ENCODE results near the gene PNLIPRP3. TPM values are rescaled to one million over a fixed set of nuclear protein-coding genes. Genes with fewer than 3 reads are reported as not detected.

Gene PNLIPRP3
- total and polyA plus RNA-seq, 7 experiments from 2014 or later: not detected

GRCh38 chr10:116490028-116490662 is 62.5 kb downstream of the PNLIPRP3 start:
- ChIA-PET POLR2A (no interaction called here), CTCF (no interaction called here)
- Histone ChIP-seq H3K36me3 (ENCODE audit: control insufficient read depth in 2 of 3, insufficient read depth in 3 of 3, low read length in 3 of 3) (no peaks in the 10 kb centered on the region), H3K4me1 (ENCODE audit: control insufficient read depth in 2 of 2, insufficient read depth in 2 of 2, low read length in 2 of 2) (no peaks in the 10 kb centered on the region), H3K27ac (ENCODE audit: low read depth, low read length) (no peak overlapping the region), H3K4me3 (ENCODE audit: low read length) (no peak overlapping the region), H3K27me3 (ENCODE audit: control insufficient read depth in 2 of 2, insufficient read depth in 2 of 2, low read length in 2 of 2) (no peaks in the 10 kb centered on the region), H3K9me3 (ENCODE audit: control insufficient read depth in 2 of 3, low read length in 3 of 3) (no peaks in the 10 kb centered on the region)
- ATAC-seq (no peak), DNase-seq (peak in 1 of 9 donors; percentile 1)
- intact Hi-C loops (cut with micrococcal nuclease): no loop called here
- peaks cover 0 to 3% (median 0%) of the 10 kb centered on the region in 11 donors for H3K9me3 Mint-ChIP-seq
- no peak overlapping the region for H3K4me3 Mint-ChIP-seq
- peaks cover 0 to 21% (median 7%) of the 10 kb centered on the region in 5 donors for H3K27me3 Mint-ChIP-seq
- no peak overlapping the region for H3K27ac Mint-ChIP-seq
- no peaks in the 10 kb centered on the region for H3K36me3 Mint-ChIP-seq
- H3K4me1 Mint-ChIP-seq: peaks cover 0 to 2% (median 0%) of the 10 kb centered on the region in 7 donors

- no peak for DNase-seq
- Histone ChIP-seq H3K4me1 (ENCODE audit: control insufficient read depth in 2 of 2, insufficient read depth in 2 of 2, low read length in 2 of 2) (no peaks in the 10 kb centered on the region), H3K27ac (ENCODE audit: low read depth, low read length) (no peak overlapping the region), H3K27me3 (ENCODE audit: control insufficient read depth in 2 of 2, insufficient read depth in 2 of 2, low read length in 2 of 2) (no peaks in the 10 kb centered on the region), H3K9me3 (ENCODE audit: control insufficient read depth in 2 of 3, low read length in 3 of 3) (no peaks in the 10 kb centered on the region), H3K4me3 (ENCODE audit: low read length) (no peak overlapping the region), H3K36me3 (ENCODE audit: control insufficient read depth in 2 of 3, insufficient read depth in 3 of 3, low read length in 3 of 3) (no peaks in the 10 kb centered on the region)
- POLR2A ChIA-PET: no interaction called here
- Mint-ChIP-seq H3K4me3 (no peak overlapping the region), H3K27ac (no peak overlapping the region), H3K27me3 (peaks cover 0 to 11% (median 0%) of the 10 kb centered on the region in 5 donors), H3K4me1 (no peaks in the 10 kb centered on the region), H3K36me3 (peaks cover 0 to 3% (median 0%) of the 10 kb centered on the region in 5 donors), H3K9me3 (peaks cover 0 to 7% (median 0%) of the 10 kb centered on the region in 11 donors)
- CTCF ChIA-PET: no interaction called here
- ATAC-seq: no peak
- intact Hi-C loops (cut with micrococcal nuclease): no loop called here
These were observed 77.1 kb downstream of the PNLIPRP3 start for GRCh38 chr10:116504786-116505185.

GRCh38 chr10:116510565-116510964 is 82.9 kb downstream of the PNLIPRP3 start:
- Histone ChIP-seq H3K4me3 (ENCODE audit: low read length) (no peak overlapping the region), H3K27ac (ENCODE audit: low read depth, low read length) (no peak overlapping the region), H3K36me3 (ENCODE audit: control insufficient read depth in 2 of 3, insufficient read depth in 3 of 3, low read length in 3 of 3) (no peaks in the 10 kb centered on the region), H3K4me1 (ENCODE audit: control insufficient read depth in 2 of 2, insufficient read depth in 2 of 2, low read length in 2 of 2) (no peaks in the 10 kb centered on the region), H3K27me3 (ENCODE audit: control insufficient read depth in 2 of 2, insufficient read depth in 2 of 2, low read length in 2 of 2) (no peaks in the 10 kb centered on the region), H3K9me3 (ENCODE audit: control insufficient read depth in 2 of 3, low read length in 3 of 3) (no peaks in the 10 kb centered on the region)
- DNase-seq: no peak
- ATAC-seq: no peak
- no peak overlapping the region for H3K4me3 Mint-ChIP-seq
- no peak overlapping the region for H3K27ac Mint-ChIP-seq
- POLR2A ChIA-PET: no interaction called here
- CTCF ChIA-PET: no interaction called here
- H3K36me3 Mint-ChIP-seq: no peaks in the 10 kb centered on the region
- H3K27me3 Mint-ChIP-seq: peaks cover 0 to 27% (median 9%) of the 10 kb centered on the region in 5 donors
- intact Hi-C loops (cut with micrococcal nuclease): no loop called here
- H3K4me1 Mint-ChIP-seq: no peaks in the 10 kb centered on the region
- peaks cover 0 to 8% (median 0%) of the 10 kb centered on the region in 11 donors for H3K9me3 Mint-ChIP-seq

GRCh38 chr10:116511365-116511764 is 83.7 kb downstream of the PNLIPRP3 start:
- no peaks in the 10 kb centered on the region for H3K4me1 Mint-ChIP-seq
- ChIA-PET CTCF (no interaction called here), POLR2A (no interaction called here)
- H3K36me3 Mint-ChIP-seq: no peaks in the 10 kb centered on the region
- H3K27me3 Mint-ChIP-seq: peaks cover 0 to 27% (median 9%) of the 10 kb centered on the region in 5 donors
- Histone ChIP-seq H3K27me3 (ENCODE audit: control insufficient read depth in 2 of 2, insufficient read depth in 2 of 2, low read length in 2 of 2) (no peaks in the 10 kb centered on the region), H3K27ac (ENCODE audit: low read depth, low read length) (no peak overlapping the region), H3K36me3 (ENCODE audit: control insufficient read depth in 2 of 3, insufficient read depth in 3 of 3, low read length in 3 of 3) (no peaks in the 10 kb centered on the region), H3K9me3 (ENCODE audit: control insufficient read depth in 2 of 3, low read length in 3 of 3) (no peaks in the 10 kb centered on the region), H3K4me1 (ENCODE audit: control insufficient read depth in 2 of 2, insufficient read depth in 2 of 2, low read length in 2 of 2) (no peaks in the 10 kb centered on the region), H3K4me3 (ENCODE audit: low read length) (no peak overlapping the region)
- peaks cover 0 to 8% (median 0%) of the 10 kb centered on the region in 11 donors for H3K9me3 Mint-ChIP-seq
- no peak overlapping the region for H3K27ac Mint-ChIP-seq
- intact Hi-C loops (cut with micrococcal nuclease): no loop called here
- ATAC-seq: no peak
- no peak for DNase-seq
- H3K4me3 Mint-ChIP-seq: no peak overlapping the region

GRCh38 chr10:116521424-116522290 is 94.0 kb downstream of the PNLIPRP3 start:
- DNase-seq: peak in 5 of 9 donors; percentile 2 to 19 (median 6)
- H3K36me3 ChIP-seq (ENCODE audit: control insufficient read depth in 2 of 3, insufficient read depth in 3 of 3, low read length in 3 of 3): no peaks in the 10 kb centered on the region
- no peak overlapping the region for H3K4me3 Mint-ChIP-seq
- H3K36me3 Mint-ChIP-seq: no peaks in the 10 kb centered on the region
- H3K27ac Mint-ChIP-seq: no peak overlapping the region
- H3K4me3 ChIP-seq (ENCODE audit: low read length): no peak overlapping the region
- peaks cover 0 to 2% (median 0%) of the 10 kb centered on the region in 11 donors for H3K9me3 Mint-ChIP-seq
- H3K27me3 Mint-ChIP-seq: peaks cover 0 to 16% (median 8%) of the 10 kb centered on the region in 5 donors
- CTCF ChIA-PET: interaction anchor here (0.6 to 1.8 kb wide), 2 partner anchors 13 to 1242 kb away, joined by 3 to 5 read pairs; no protein-coding TSS in a partner anchor
- POLR2A ChIA-PET: no interaction called here
- H3K4me1 ChIP-seq (ENCODE audit: control insufficient read depth in 2 of 2, insufficient read depth in 2 of 2, low read length in 2 of 2): no peaks in the 10 kb centered on the region
- no peaks in the 10 kb centered on the region for H3K9me3 ChIP-seq (ENCODE audit: control insufficient read depth in 2 of 3, low read length in 3 of 3)
- intact Hi-C loops (cut with micrococcal nuclease): loop anchor here in 1 of 2 donors (5.0 kb wide), 1 partner anchor 246 kb away; no protein-coding TSS in a partner anchor
- no peak overlapping the region for H3K27ac ChIP-seq (ENCODE audit: low read depth, low read length)
- H3K27me3 ChIP-seq (ENCODE audit: control insufficient read depth in 2 of 2, insufficient read depth in 2 of 2, low read length in 2 of 2): no peaks in the 10 kb centered on the region
- H3K4me1 Mint-ChIP-seq: no peaks in the 10 kb centered on the region
- ATAC-seq: no peak

- Mint-ChIP-seq H3K36me3 (no peaks in the 10 kb centered on the region), H3K27me3 (peaks cover 0 to 16% (median 9%) of the 10 kb centered on the region in 5 donors), H3K4me1 (no peaks in the 10 kb centered on the region), H3K9me3 (peaks cover 0 to 2% (median 0%) of the 10 kb centered on the region in 11 donors), H3K4me3 (no peak overlapping the region), H3K27ac (no peak overlapping the region)
- Histone ChIP-seq H3K36me3 (ENCODE audit: control insufficient read depth in 2 of 3, insufficient read depth in 3 of 3, low read length in 3 of 3) (no peaks in the 10 kb centered on the region), H3K27me3 (ENCODE audit: control insufficient read depth in 2 of 2, insufficient read depth in 2 of 2, low read length in 2 of 2) (no peaks in the 10 kb centered on the region), H3K4me1 (ENCODE audit: control insufficient read depth in 2 of 2, insufficient read depth in 2 of 2, low read length in 2 of 2) (no peaks in the 10 kb centered on the region), H3K4me3 (ENCODE audit: low read length) (no peak overlapping the region), H3K9me3 (ENCODE audit: control insufficient read depth in 2 of 3, low read length in 3 of 3) (no peaks in the 10 kb centered on the region), H3K27ac (ENCODE audit: low read depth, low read length) (no peak overlapping the region)
- intact Hi-C loops (cut with micrococcal nuclease): loop anchor here in 1 of 2 donors (5.0 kb wide), 1 partner anchor 244 kb away; no protein-coding TSS in a partner anchor
- DNase-seq (no peak), ATAC-seq (no peak)
- CTCF ChIA-PET: no interaction called here
- POLR2A ChIA-PET: no interaction called here
These were observed 95.2 kb downstream of the PNLIPRP3 start for GRCh38 chr10:116522803-116523381.
